CD1c-positive myeloid dendritic cell (primary cell): ENCODE measurements around the gene C5orf58.
"Not testable (repeated sequence)": the region's sequence is repeated elsewhere in the genome, so short reads cannot be mapped to it uniquely, and the experiment has no call there.

Source experiments
- DNase-seq: peaks from one replicate; pipeline ENCODE4 v3.0.0-alpha.2; 2016; ENCODE audit errors: extremely low spot score

Gene C5orf58

GRCh38 chr5:170223906-170224305, 8.9 kb upstream of the C5orf58 start:
- DNase-seq: no peak

- DNase-seq: peak; percentile 74
Measured at GRCh38 chr5:170225326-170226128, 7.3 kb upstream of the C5orf58 start.

GRCh38 chr5:170226129-170226615, 6.6 kb upstream of the C5orf58 start:
- DNase-seq: no peak

GRCh38 chr5:170226661-170227060, 6.1 kb upstream of the C5orf58 start:
- DNase-seq: no peak

- DNase-seq: no peak
Measured at GRCh38 chr5:170228762-170229435, 3.9 kb upstream of the C5orf58 start.

- no peak for DNase-seq
Measured at GRCh38 chr5:170233358-170233892, 640 bp downstream of the C5orf58 start.

GRCh38 chr5:170235876-170236864, 3.4 kb downstream of the C5orf58 start:
- DNase-seq: no peak

GRCh38 chr5:170238456-170239196, 5.8 kb downstream of the C5orf58 start:
- no peak for DNase-seq

GRCh38 chr5:170245436-170245835, 12.7 kb downstream of the C5orf58 start:
- not testable (repeated sequence) for DNase-seq

GRCh38 chr5:170246126-170246870, 13.5 kb downstream of the C5orf58 start:
- no peak for DNase-seq

GRCh38 chr5:170247363-170247762, 14.6 kb downstream of the C5orf58 start:
- no peak for DNase-seq

GRCh38 chr5:170248172-170248930, 15.6 kb downstream of the C5orf58 start:
- no peak for DNase-seq

- DNase-seq: not testable (repeated sequence)
Measured at GRCh38 chr5:170248931-170249227, 16.1 kb downstream of the C5orf58 start.

GRCh38 chr5:170249355-170249754, 16.6 kb downstream of the C5orf58 start:
- DNase-seq: no peak

- DNase-seq: no peak
Measured at GRCh38 chr5:170250810-170251317, 18.1 kb downstream of the C5orf58 start.

- DNase-seq: no peak
Measured at GRCh38 chr5:170251462-170251861, 18.7 kb downstream of the C5orf58 start.

GRCh38 chr5:170252109-170252508, 19.3 kb downstream of the C5orf58 start:
- no peak for DNase-seq

- no peak for DNase-seq
Measured at GRCh38 chr5:170252720-170253350, 20.1 kb downstream of the C5orf58 start.

- peak; percentile 33 for DNase-seq
Measured at GRCh38 chr5:170254056-170254455, 21.3 kb downstream of the C5orf58 start.
